GM19395 (cell line): Measurements from ENCODE around the gene ASF1B.
A peak's percentile ranks its signal among the peaks of the same experiment; 100 is the strongest.

Experiments used
- ATAC-seq: cut with Tn5 transposase; IDR thresholded peaks from one replicate; pipeline ENCODE4 v1.9.1; 2021; ENCODE audit warnings: mild to moderate bottlenecking, moderate library complexity; ENCODE audit not compliant: unreplicated experiment

ASF1B gene

DNA sequence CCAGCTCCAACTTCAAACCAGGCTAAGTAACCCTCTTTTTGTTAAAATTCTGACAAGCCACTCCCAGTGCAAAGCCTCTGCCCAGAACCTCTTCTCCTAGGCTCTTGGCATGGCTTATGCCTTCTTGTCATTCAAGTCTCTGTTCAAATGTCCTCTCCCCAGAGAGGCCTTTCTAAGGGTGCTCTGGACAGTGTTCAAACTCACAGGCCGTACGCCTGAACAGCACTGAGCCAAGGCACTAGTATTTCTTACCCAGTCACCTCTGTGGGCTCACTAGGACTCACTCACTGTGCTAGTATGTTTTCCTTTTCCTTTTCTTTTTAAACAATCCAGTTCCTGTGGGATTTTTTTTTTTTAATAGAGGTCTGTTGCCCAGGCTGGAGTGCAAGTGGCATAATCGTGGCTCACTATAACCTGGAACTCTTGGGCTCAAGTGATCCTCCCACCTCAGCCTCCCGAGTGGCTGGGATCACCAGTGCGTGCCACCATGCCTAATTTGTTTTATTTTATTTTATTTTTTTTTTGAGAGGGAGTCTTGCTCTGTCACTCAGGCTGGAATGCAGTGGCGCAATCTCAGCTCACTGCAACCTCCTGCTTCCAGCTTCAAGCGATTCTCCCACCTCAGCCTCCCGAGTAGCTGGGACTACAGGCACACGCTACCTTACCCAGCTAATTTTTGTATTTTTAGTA is 2.3 kb upstream of the ASF1B start:
- ATAC-seq: no peak

DNA sequence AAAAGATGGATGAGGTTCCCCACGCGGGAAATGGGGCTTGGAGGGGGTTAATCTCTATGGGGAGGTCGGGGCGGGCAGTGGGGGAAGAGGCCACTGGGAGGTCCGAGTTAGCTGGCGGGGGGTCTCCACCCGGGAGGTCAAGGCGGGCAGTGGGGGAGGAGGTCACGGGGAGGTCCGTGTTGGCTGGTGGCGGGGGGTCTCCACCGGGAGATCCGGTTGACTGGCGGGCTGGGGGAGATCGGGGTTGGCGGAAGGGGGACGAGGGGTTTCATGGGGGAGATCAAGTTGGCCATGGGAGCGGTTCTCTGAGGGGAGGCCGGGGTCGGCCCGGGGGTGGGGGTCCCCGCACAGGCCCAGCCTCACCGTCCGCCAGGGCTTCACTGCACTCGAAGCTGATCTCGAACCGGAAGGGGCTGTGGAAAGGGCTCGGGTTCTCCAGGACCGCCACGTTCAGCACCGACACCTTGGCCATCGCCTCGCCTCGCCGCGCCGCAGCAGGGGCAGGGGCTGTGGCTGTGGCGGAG is 342 bp downstream of the ASF1B start:
- peak; percentile 2 for ATAC-seq

DNA sequence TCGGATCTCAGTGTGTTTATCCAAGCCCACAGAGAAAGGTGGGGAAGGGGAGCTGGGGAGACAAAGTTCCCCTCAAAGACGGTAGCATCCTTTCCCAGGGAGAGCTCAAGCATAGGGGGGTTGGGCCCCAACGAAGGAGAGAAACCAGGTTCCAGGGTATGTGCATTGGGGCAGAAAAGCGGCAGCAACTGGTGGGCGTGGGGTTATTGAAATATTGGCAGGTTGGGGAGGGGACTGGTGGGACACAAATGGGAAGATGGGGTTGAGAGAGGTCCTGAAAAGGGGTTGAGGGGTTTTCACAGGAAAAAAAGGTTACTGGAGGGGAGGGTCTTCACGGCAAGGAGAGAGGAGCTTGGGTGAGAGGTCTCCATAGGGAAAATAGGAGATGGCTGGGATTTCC is 1.0 kb downstream of the ASF1B start:
- ATAC-seq: no peak

DNA sequence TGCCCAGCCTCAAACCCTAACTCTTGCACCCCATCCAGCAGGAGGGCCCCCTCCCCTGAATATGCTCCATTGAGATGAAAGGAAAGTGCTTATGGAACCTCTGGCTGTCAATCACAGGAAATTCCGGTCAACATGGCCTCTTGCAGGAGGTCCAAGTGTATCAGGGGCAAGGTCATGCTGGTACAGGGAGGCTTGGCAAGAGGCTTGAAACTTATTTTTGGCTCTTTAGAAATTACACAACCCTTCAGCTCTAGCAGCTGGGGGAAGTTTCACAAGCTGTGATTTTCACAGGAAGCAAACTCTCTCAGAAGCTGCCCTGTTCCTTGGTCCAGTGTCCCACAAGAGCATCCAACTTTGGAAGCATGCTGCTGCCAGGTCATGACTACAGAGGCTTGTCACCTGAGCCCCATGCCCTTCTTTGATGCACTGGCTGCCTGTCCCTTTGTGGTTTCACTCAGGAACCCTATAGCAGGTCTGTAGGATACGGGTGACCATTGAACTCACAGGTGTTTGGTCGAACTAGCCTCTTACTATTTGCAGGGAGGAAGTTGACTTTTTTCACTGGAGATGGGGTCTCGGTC is 8.4 kb downstream of the ASF1B start:
- no peak for ATAC-seq

DNA sequence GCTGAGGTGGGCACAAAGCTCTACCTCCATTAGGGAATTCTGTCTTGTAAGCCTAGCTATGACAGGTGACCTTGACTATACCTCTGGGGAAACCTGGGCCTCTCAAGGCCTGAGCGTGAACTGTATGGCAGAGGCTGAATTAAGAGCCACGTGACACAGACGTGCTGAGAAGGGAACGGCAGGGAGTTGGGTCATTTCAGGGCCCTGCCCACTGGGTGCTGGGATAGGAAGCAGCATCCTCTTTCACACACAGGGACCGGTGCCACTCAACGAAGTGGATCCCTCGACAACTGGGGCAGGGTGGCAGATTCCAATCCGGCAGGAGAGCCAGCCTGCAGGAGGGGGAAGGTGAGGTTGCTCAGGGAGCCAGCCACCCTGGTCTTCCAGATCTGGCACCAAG is 9.2 kb downstream of the ASF1B start:
- no peak for ATAC-seq

DNA sequence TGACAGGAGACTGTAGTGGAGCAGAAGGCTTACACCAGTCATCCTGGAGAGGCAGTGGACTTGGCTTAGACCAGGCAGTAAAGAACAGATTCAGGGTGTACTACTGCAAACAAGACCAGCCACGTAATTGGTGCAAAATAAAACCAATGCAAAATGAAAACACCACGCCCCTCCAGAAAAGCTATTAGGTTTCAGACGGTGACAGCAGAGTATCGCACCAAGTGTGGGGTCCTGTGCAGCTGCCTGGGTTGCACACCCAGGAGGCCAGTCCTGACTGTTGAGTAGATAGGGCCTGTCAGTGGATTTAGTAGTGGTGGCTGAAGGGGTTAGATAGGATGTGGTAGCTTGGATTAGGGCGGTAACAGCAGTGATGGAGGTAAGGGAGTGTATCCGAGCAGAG is 13.5 kb downstream of the ASF1B start:
- no peak for ATAC-seq

DNA sequence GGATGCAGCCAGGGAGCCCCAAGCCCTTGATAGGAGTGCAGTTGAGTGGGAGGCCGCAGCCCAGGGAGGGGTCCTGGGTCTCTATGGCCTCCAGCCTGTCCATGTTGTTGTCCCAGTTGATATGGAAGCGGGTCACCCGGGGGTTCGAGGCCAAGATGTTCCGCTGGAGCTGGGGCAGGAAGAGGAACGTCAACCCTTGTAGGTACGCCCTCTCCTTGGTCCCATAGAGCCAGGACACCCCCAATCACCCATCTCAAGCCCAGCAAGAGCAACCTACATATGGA is 15.9 kb downstream of the ASF1B start:
- ATAC-seq: no peak

DNA sequence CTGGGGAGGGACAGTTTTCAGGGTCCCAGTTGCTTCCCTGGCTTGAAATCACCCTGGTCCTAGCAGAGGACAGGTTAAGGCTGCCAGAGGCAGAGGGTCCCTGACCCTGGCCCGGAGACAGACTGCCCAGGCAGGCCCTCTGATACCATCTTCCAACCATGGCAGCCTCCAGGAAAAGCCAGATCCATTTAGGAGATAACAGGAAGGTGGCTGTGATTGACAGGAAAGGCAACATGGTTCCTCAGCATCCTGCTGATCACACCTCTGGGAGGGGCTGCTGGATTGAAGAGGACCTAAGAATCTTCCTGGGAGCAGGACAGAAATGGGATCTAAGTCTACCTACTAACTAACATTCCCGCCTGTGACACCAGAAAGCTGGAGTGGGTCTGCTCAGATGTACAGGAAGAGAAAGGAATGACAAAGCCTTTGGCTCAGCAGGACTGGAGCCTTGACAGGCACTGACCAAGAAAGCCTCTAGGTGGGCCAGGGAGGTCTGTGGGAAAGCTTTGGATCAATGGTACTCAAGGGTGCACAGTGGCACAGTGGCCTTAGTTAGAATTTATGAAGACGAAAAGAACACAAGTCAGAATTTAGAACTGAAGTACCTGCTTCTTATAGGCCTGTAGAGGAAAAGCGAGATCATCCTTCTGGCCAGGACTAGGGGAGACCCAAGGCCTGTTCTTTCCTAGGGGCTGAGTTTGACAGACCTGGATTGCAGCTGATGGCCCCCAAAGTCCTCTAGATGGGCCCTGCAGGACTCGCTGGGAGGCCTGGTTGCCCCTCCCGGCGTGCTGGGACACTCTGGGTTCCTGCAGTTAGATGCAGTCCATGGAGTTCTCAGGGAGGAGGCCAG is 16.5 kb downstream of the ASF1B start:
- ATAC-seq: no peak

DNA sequence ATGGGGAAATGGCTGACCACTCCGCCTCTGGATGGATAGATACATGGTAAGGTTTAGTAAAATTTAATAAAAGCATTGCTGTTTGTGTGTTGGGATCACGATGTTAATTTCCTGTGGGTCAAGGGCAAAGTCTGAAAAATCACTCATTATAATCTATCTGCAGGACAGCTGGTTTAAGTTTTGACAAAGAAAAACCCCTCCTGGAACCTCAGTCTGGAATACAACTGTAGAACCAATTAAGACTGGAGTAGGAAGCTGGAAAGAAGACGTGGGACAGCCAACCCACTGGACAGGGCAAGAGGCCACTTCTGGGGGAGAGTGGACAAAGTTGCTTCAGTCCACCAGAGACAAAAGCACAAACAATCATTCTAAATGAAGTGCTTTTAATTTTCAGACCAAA is 17.2 kb downstream of the ASF1B start:
- no peak for ATAC-seq

DNA sequence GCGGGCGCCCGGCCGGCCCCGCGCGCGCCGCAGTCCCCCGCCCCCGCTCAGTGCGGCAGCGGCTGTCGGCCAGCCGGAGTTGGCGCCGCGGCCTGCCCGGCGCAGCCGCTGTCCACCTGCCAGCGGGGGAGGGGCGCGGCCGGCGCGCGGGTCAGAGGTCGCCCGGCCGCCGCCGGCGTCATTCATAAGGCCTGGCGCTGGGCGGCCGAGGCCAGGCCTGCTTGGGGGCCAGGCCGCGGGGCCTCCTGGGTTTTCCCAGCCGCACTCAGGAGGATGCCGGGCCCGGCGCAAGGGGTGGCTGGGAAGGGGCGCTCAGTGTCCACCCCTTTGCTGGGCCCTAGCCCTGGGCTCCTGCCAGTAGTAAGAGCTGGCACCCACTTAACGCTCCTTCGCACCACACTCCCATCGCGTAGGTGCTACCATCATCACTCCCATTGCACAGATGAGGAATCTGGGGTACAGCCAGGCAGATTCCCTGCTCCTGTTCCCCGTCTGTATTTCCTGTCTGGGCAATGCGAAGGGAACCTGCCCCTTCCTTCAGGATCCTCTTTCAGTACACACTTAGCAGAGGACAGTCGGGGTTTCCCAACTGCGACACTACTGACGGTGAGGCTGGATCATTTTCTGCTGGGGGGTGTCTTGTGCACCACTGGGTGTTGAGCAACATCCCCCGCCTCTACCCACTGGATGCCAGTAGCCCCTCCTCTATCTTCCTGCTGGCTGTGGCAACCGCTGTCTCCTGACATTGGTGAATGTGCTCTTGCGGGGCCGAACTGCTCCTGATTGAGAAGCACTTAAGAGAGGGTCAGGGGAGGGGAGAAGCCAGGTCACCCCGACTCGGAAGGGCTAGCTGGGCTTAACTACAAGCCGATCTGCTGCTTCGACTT is 18.0 kb downstream of the ASF1B start:
- ATAC-seq: peak; percentile 6

DNA sequence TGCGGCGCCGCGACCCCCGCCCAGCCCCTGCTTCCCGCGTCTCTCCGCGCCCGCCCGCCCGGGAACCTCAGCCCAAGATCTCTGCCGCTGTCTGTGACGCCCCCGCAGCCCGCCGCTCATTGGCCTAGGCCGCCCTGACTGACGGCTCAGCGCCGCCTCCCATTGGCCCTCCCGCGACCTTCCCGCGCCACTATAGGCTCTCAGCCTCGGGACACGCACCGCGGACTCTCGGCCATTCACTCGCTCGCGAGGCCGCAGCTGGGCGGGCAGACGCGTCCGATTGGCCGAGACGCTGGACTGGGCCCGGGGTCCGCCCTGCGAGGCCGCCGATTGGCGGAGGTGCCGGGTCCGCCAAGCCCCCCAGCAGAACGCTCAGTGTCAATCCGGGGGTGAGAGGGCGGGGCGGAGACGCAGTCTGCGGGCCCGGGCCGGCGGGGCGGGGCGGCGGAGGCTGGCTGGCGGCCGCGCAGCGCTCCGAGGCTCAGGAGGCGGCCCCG is 18.7 kb downstream of the ASF1B start, which contains the start of gene PRKACA:
Gene PRKACA, minus strand, starts transcription at position 95 of the 497 bp plus-strand sequence. CDS start 215 bp downstream, outside the sequence.
- peak; percentile 87 for ATAC-seq

DNA sequence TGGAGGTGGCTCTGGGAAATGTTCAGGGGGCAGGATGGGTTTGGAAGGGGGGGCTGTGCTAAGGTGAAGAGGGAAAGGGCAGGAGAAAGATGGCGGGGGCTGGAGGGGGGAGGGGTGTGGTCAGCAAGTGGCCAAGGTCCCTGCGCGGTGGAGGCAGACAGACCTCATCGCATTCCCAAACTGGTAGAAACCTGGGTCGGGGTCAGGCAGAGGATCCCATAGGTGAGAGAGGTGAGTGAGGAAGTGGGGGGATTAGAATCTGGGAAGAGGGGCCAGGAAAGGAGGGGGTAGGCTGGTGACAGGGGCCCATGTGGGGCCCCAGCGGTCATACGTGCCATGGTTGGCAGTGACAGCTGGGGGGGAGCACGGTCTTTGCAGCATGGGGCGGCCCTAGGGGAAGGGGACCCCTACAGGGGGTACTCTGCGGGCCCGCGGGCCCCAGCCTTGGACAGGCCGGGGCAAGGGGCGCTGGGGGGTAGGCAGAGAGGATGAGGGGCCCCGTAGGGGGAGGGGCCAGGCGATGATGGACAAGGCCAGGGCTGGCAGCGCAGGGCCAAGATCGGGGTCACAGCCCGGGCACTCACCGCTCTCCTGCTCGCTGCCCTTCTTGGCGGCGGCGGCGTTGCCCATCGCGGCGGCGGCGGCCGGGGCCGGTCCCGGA is 19.3 kb downstream of the ASF1B start:
- ATAC-seq: no peak

DNA sequence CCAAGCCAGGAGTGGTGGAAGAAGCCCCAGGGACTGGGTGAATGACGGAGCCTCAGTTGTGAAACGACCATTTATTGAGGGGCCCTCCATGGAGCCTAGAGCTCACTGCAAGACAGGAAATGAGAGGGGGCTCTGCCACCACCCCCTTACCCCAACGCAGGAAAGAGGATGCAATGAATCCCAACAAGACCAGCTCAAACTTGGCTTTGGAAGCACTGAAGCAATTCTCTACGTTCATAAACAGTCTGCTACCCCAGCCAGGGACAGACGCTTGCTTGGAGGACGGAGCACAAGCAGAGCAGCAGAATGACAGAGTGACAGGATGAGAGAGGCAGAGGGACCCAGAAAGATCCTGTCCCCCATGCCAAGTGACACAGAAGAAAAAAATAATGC is 19.9 kb downstream of the ASF1B start:
- no peak for ATAC-seq

DNA sequence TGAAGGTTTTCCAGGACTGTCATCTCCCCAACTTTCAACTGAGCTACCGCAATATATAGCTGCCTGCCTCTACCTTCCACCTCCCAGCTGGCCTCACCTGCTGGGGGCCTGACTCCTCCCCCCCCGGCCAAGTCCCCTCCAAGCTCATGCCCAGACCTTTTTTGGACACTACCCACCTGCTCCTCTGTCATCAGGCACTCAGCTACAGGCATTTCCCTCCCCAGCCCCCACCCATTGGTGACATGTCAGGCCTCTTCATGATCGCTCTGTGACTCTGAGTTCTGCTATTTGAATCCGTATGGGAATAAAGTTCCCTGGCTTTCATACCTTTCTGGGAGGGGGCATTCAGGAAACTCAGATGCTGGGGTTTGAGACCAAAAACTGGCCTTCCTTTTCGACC is 20.6 kb downstream of the ASF1B start:
- ATAC-seq: no peak

DNA sequence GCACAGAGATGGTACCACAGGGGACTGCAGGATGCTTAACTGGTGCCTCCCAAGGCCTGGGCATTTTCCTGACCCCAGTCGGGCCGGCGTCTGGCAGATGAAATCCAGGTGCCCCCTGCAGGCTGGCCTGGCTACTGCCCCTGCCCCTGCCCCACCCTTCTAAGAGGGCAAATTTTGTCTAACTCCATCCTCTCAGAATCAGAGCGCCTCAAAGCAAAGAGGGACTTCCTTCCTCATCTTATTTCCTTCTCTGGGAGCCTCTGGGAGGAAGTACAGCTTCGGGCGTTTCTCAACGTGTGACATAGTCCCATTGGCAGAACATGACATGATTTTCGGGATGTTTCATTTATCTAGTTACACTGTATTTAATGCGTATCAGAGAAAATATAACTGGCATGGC is 21.5 kb downstream of the ASF1B start:
- ATAC-seq: no peak

DNA sequence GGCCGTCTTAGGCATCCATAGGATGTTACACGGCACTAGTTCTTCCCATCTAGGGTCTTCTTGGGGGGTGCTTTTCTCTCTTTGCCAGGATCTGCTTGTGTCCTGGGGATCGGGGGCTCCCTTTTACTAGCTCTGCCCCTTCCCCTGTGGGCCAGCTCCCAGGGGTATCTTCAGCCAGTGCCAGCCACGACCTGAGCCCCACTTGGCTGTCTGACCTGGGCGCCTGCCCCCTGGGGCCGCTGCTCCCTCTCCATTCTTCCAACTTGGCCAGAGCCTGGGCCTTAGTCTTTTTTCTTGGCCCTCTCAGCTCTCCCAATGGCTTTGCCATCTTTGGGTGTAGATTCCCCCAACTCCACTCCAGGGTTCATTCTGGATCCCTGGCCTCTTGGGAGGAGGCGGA is 21.9 kb downstream of the ASF1B start:
- ATAC-seq: no peak

DNA sequence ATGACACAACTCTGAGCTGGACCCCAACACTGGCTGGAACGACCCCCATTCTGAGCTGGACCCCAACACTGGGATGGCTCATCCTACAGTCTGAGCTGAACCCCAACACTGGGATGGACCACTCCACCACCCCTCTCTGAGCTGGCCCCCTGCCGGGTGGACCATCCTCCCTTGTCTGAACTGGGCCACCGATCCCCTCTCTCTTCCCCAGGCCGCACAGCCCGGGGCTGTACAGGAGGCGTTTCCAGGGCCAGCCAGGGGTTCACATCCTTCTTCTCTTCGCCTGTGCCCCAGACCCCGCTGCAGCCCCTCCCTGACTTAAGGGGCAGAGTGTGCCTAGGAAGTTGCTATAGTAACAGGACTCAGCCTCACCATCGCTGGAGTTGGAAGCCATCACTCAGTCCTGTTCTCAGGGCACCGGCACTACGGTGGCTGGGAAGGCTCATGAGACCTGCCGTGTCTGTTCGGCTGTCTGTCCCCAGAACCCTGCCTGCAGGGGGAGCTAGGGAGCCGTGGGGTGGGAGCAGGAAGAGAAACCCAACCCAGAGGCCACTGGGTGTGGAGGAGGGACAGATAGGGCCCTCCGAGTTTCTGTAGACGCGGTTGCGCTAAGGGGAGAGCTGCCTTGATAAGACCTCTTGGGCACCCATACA is 22.5 kb downstream of the ASF1B start:
- no peak for ATAC-seq

DNA sequence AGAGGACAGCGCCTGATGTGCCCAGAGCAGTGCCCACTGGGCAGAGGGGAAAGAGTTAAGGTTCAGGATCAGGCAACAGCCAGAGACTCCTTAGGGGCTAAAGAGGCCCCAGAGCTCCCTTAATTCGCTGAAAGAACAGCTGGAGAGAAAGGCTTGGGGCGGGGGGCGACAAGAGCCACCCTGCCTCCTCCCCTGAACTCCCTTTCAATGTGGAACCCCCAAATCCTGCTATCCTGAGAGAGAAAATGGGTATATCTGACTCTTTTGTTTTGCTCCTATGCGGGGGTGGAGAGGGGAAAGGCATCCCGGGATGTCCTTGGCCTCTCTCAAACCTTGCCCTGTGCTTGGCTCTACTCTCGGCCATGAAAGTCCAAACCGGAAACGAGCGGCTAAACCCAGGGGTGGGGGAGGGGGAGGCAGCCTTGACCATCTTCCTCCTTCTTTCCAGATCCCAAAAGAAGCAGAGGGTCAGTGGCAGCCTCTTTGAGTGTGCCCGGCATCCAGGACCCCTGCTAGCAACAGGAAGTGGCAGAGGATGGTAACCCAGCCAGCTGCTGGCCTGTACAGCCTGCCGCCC is 23.5 kb downstream of the ASF1B start:
- ATAC-seq: no peak

DNA sequence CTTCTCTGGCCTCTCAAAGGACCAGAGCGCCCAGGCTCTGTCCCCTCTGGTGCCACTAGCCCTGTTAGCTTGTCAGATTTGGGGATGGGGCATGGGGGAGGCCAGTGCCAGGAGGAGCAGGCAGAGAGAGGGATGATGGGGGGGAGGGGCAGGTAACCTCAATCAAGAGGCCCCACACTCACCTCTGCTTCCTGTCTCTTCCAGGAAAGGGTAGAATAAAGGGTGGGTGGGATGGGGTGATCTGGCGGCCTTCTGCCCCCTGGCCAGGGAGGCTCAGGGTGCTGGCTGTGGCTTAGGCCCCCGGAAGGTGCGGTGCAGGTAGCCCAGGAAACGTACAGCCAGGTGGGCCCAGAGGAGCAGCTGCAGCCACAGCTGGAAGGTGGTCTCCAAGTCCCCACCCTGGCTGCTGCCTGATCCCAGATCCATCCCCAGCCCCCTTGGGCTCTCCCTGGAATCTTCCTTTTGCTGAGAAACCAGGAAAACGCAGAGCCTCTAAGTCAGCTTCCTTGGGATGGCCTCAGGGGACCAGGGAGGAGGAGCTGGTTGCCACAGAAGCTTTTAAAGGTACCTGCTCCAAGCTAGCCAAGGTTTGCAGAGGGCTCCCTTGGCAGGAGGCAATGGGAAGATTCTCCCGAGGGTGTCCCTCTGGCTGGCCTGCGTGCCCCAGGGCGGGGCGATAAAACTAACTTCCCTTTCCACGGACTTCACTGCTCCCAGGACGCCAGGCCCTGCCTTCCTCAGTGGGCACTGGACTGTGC is 24.2 kb downstream of the ASF1B start:
- no peak for ATAC-seq
